GM21723 (cell line): ENCODE results near the gene PSMB4.
A peak's percentile ranks its signal among the peaks of the same experiment; 100 is the strongest.
"Not testable (repeated sequence)": the region's sequence is repeated elsewhere in the genome, so short reads cannot be mapped to it uniquely, and the experiment has no call there.

Experiments used
- ATAC-seq: cut with Tn5 transposase; IDR thresholded peaks from one replicate; pipeline ENCODE4 v1.9.1; 2021; ENCODE audit warnings: mild to moderate bottlenecking, moderate library complexity; ENCODE audit not compliant: unreplicated experiment

Gene PSMB4

DNA sequence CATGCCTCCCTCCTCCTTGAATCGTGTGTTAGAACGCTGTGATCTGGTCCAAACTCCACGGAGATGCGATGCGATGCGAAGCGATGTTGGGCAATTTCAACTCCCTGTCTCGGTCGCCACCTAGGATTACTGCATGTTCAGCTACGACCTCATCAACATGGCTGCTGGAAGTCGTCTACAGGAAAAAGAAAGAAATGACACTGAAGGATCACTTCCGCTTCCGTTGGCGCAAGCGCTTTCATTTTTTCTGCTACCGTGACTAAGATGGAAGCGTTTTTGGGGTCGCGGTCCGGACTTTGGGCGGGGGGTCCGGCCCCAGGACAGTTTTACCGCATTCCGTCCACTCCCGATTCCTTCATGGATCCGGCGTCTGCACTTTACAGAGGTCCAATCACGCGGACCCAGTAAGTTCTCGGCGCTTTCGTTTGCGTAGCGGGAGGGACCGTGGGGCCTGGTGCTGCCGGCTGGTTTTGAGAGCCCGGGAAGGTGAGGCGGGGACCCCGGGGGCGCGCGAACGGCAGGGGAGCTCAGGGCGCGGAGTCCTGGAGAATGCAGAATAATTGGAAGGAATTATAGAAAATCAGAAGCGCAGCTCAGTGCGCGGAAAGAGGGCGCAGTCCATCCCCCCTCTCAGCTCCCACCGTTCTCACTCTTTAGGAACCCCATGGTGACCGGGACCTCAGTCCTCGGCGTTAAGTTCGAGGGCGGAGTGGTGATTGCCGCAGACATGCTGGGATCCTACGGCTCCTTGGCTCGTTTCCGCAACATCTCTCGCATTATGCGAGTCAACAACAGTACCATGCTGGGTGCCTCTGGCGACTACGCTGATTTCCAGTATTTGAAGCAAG lies at the start of gene PSMB4:
PSMB4 (plus strand) TSS at position 250 of the 848 bp plus-strand sequence; CDS start at position 265, 15 bp downstream.
- peak; percentile 86 for ATAC-seq

DNA sequence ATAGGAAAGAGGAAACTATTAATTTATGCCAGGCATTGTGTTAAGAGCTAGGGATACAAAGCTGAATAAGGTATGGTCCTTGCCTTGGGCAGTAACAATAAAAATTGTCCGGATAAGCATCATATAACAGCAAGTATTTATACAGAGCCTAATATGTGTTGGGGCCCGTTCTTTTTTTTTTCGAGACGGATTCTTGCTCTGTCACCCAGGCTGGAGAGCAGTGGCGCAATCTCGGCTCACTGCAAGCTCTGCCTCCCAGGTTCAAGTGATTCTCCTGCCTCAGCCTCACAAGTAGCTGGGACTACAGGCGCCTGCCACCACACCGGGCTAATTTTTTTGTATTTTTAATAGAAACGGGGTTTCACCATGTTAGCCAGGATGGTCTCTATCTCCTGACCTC lies 49.0 kb upstream of the PSMB4 start:
- ATAC-seq: not testable (repeated sequence)

DNA sequence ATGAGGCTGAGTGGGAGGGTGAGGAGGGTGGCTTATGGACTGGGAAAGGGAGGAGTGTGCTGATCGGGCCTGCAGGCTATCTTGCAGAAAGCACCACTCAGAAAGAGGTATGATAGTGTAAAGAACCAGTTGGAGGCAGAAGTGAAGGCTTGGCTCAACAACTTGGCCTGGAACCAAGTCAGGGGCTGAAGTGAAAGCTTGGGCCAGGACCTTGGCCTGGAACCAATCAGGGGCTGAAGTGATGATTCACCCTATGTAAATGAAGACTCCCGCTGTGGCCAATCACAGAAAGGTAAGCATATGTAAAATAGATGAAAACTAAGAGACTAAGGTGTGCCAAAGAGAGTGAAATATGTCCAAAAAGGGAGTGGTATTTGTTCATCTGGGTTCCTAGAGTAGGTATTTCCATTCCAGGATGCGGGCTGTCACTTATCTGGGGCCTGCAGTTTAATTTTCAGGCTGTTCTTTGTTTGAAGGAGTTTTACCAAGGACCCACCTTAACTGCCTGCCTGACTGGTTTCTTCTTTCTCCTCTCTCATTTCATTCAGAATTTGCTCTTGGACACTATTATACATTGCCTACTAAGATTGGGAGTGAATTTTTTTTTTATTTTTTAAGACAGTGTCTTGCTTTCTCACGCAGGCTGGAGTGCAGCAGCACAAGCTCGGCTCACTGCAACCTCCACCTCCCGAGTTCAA lies 47.2 kb upstream of the PSMB4 start:
- no peak for ATAC-seq

DNA sequence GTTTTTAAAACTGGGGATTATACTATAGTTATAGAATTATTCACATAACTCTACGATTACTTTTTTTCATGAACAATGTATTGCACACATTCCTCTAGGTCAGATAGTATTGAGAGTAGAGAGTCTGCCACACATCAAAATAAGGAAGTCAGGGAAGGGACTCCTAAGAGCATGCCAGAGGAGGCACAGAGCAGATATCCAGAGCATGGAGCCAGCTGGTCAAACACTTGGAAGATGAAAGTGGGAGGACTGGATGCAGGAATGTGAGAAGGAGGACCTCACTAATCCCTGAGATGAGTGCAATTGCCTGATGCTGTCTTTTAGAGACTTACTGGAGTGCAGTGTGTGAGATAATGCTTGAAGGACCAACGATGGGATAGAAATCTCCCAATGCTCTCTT lies 42.7 kb upstream of the PSMB4 start:
- no peak for ATAC-seq

DNA sequence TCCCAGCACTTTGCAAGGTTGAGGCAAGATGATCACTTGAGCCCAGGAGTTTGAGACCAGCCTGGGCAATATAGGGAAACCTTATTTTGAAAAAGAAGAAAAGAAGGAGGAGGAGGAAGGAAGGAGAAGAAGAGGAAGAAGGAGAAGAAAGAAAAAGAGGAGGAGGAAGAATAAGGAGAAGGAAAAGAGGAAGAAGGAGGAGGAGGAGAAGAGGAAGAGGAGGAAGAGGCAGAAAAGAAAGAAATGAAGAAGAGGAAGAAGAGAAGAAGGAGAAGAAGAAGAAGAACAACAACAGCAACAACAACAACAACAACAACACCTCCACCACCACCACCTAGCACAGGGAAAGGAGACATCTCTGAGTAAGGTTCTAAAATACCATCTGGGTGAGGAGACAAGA lies 37.5 kb upstream of the PSMB4 start:
- no peak for ATAC-seq

DNA sequence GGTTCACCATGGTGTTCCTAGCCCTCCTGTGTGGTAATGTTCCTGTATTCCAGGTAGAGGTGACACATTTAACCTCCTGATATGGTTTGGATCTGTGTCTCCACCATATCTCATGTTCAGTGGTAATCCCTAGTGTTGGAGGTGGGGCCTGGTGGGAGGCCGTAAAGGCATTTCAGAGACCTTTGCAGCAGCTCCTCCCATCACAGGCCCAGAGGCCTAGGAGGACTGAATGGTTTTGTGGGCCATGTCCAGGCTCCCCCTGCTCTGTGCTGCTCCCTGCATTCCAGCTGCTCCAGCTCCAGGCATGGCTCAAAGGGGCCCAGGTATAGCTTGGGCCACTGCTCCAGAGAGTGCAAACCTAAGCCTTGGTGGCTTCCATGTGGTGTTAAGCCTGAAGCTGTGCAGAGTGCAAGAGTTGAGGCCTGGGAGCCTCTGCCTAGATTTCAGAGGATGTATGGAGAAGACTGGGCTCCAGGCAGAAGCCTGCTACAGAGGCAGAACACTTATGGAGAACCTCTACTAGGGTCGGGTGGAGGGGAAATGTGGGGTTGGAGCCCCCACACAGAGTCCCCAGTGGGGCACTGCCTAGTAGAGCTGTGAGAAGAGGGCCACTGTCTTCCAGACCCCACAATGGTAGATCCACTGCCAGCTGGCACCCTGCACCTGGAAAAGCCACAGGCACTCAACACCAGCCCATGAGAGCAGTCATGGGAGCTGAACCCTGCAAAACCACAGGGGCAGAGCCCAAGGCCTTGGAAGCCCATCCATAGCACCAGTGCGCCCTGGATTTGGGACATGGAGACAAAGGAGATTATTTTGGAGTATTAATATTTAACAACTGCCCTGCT lies 36.8 kb upstream of the PSMB4 start:
- no peak for ATAC-seq

- ATAC-seq: no peak
Observed at GRCh38 chr1:151364996-151365395, 34.4 kb upstream of the PSMB4 start.

DNA sequence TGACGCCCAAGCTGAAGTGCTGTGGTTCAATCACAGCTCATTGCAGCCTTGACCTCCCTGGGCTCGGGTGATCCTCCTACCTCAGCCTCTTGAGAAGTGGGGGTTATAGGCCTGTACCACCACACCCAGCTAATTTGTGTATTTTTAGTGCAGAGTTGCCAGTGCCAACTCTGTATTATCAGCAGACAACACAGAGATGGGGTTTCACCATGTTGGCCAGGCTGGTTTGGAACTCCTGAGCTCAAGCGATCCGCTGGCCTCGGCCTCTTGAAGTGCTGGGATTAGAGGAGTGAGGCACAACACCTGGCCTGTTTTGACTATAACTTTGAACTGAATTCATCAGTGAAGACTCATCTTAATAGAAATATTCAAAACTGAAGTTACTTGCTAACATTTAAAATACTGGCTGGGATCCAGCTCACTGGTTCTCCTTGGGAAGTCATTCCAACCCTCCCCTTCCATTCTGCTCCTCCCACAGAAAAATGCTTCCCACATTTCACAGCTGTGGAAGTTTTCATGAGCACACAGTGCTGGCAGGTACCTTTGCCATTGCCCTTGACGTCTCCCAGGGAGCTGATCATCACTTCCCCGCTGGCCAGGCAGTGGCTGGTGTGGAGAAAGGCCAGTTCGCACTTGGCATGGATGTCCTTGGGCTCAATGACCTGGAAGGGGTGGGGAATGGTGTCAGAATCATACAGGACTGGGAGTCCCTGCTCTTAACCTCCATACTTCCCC lies 31.5 kb upstream of the PSMB4 start:
- no peak for ATAC-seq

DNA sequence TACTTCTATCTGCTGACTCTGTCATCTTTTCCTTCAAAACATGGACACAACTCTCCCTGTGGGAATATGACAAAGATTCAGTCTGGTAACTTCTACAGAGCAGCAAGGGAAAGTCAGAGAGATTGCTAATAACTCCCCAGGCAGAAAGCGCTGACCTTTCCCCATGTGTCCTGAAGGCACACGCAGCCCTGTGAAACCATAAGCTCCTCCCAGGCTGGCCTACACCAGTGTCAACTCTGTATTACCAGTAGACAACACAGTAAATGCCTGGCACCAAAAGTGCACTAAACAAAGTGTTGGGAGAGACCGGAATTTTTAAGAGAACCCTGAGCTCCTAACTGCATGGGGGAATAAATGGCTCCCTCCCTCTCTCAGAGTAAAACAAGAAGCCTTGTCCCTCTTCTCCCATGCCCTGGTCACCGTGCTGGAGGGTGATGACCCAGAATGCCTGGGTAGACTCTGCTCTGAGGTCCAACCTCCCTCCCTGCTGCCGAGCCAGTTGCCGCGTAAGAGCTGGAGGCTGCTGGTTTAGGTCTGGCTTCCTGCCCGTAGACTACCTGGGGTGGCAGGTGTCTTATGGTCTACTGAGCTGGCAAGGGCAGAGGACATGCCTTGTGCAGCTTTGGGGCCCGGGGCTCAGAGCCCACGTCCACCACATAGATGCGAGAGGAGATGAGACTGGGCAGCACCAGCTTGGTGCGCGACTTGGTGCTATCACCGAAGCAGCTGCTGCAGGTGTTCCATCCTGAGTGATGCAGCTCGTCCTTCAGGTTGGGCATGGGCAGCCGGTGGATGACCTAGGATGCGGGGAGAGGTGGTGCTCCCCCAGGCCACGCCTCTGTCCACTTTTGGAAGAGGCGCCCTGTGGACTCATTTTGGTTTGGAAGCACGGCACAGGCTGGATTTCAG lies 30.7 kb upstream of the PSMB4 start:
- ATAC-seq: no peak

DNA sequence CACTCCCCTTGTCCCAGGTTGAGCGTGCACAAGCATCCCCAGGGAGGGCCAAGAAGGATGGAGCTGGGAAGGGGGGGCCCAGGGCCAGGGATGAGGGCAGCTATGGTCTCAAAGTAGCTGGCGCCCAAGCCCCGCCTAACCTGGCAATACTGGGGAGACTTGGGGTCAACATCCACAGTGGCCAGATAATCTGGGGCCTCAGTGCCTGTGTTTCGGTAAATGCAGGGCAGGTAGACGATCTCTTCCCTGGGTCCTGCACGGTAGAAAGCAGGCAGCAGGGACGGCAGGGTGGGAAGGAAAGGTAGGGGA lies 30.1 kb upstream of the PSMB4 start:
- no peak for ATAC-seq

DNA sequence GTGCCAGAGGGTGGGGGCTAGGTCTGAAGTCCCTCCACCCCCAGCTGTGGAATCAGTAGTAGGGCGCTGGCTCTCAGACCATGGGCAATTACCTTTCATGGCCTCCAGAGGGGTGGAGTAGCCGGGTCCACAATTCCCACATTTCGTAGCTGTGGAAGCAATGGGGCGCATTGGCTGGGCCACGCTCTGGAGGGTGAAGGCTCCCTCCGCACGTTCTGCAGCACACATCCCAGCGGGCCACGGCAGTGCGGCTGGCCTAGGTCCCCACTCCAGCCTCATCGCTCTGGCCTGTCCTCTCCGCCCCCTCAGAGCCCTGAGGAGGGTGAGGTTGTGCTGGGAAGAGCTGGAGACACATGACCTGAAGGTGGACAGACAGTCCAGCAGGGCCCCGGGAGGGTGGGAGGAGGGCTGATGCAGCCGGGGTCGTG lies 29.7 kb upstream of the PSMB4 start:
- no peak for ATAC-seq

- no peak for ATAC-seq
Observed at GRCh38 chr1:151370211-151370911, 29.0 kb upstream of the PSMB4 start.

GRCh38 chr1:151371370-151372057 lies 27.9 kb upstream of the PSMB4 start:
- ATAC-seq: no peak

DNA sequence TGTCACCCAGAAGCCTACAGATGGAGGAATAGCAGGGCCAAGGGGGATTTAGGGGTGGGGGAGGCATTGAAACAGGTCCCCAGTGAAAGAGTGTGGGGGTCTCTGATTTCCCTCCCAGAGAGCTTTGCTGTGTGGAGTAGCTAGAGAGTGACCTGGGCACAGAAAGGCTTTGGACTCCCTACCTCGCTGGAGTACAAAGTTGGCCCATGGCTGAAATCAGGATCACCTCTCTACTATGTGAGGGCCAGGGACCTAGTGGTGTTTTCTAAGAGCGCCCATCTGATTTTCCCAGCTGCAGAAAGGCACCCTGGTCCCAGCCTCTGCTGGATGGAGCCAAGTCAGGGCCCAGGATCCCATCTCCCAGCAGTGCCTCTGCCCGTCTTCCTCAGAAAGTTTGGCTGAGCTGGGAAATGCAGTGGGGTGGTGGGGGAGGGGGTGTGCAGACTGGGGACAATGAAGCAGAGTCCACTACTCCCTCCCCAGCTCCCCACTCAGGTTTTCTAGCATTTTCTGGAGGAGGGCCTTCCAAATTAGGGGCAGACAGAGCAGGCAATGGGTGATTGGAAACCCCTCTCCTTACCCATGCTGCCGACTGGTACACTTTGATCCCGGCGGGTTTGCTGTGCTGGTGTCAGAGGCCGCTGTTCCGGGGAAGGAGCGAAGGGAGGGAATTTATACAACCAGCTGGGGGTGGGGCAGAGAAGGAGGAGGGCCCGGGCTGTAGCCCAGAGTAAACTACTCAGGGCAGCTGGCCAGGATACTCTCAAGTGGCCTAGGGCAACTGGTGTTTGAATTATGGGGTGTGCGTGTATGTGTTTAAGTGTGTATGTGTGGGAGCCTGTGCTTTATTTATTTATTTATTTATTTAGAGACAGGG lies 27.1 kb upstream of the PSMB4 start, which contains the start of gene SELENBP1:
SELENBP1 (minus strand) TSS at position 648 of the 877 bp plus-strand sequence; CDS start at position 584, 64 bp downstream.
- no peak for ATAC-seq

DNA sequence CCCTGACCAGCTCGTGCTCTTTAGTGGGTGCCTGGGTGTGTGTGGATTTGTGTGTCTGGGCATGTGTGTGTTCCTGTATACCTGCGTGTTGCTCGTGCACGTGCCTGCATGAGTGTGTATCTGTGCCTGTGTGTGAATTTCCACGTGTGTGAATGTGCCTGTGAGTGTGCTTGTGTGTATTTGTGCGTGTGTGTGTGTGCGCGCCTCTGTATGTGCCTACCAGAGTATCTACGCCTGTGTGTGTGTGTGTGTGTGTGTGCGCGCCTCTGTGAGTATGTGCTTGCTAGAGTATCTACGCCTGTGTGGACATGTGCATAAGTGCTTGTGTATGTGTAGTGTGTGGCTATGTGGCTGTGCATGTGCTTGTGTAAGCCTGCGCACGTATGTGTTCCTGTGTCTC lies 26.2 kb upstream of the PSMB4 start:
- no peak for ATAC-seq

GRCh38 chr1:151377150-151377884 lies 22.1 kb upstream of the PSMB4 start:
- ATAC-seq: no peak

DNA sequence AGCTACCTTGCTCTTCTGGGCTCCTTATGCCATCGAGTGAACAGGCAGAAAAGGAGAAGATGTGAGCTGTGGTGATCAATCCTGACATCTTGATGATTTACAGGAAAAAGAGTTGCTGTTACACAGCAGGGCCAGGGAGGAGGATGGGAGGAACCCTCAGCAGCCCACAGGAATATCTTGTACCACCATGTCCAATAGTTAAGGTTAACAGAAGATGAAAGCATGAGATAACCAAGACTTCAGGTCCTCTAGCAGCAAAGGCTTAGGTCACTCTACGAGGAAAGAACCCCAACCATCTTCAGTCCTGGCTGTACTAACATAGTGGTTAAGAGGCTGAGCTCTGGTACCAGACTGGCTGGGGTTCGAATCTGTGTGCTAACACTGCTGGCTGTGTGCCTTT lies 14.8 kb upstream of the PSMB4 start:
- no peak for ATAC-seq
